GM12878 (cell line): ENCODE measurements around the gene COMMD1. TPM values are rescaled to one million over a fixed set of nuclear protein-coding genes. Genes with fewer than 3 reads are reported as not detected.

Source experiments
- ATAC-seq: fragments of 200-7000 bp; cut with Tn5 transposase; 3 replicates; pipeline ENCODE4 v1.9.1; 2020; ENCODE audit warnings: mild to moderate bottlenecking, moderate library complexity
- BruUV-seq: library from RNA; stranded (reverse); fragments of 400-500 nt; replicated peaks from 2 replicates; lab custom pipeline; 2021; lab: Mats Ljungman, UMichigan
- CTCF ChIA-PET: fragments of 300-600 bp; sonication (Branson Sonifier 250); formaldehyde crosslinking; extraction: SDS; loops from one replicate; lab custom pipeline; 2021; ENCODE audit warnings: inconsistent platforms; lab: Yijun Ruan, JAX
- POLR2A ChIA-PET: fragments of 350-600 bp; formaldehyde crosslinking; extraction: SDS; loops from one replicate; lab custom pipeline; 2021; ENCODE audit warnings: inconsistent platforms; lab: Charles Lee
- RAD21 ChIA-PET: fragments of 300-600 bp; sonication (Branson Sonifier 250); formaldehyde crosslinking; loops from one replicate; lab custom pipeline; 2023; ENCODE audit warnings: antibody characterized with exemption; ENCODE audit not compliant: unreplicated experiment; lab: Charles Lee
- SMC1A ChIA-PET: fragments of 300-600 bp; sonication (Branson Sonifier 250); formaldehyde crosslinking; loops from one replicate; lab custom pipeline; 2023; ENCODE audit not compliant: unreplicated experiment, uncharacterized antibody; lab: Charles Lee
- DNase-seq: peaks from one replicate; pipeline ENCODE4 v3.0.0-alpha.2; 2011; ENCODE audit warnings: low read depth, low spot score
- FAIRE-seq: peaks from 3 replicates; lab custom pipeline; 2011; peaks lifted over from hg19 to GRCh38; lab: Jason Lieb, UNC
- H2AFZ ChIP-seq: 2 replicates; pipeline ENCODE4 v1.6.0; 2011; ENCODE audit warnings: low read depth, low read length, control low read depth; ENCODE audit not compliant: control insufficient read depth
- H3K27ac ChIP-seq: 2 replicates; pipeline ENCODE4 v1.5.1; 2011; ENCODE audit warnings: control low read depth; ENCODE audit not compliant: control insufficient read depth, insufficient read depth
- H3K27me3 ChIP-seq, 2 experiments: replicated peaks in 1 of 2; 2 replicates each; pipeline versions ENCODE4 v1.6.0 to v1.6.1; 2011; ENCODE audit warnings: low read length in 1 of 2; ENCODE audit not compliant: control insufficient read depth in 2 of 2, insufficient read depth in 2 of 2
- H3K36me3 ChIP-seq, 2 experiments: 2 replicates each; pipeline ENCODE4 v1.5.1; 2011; ENCODE audit warnings: low read length in 1 of 2; ENCODE audit not compliant: control insufficient read depth in 2 of 2, insufficient read depth in 2 of 2
- H3K4me1 ChIP-seq: 2 replicates; pipeline ENCODE4 v1.6.1; 2011; ENCODE audit warnings: mild to moderate bottlenecking, low read length, moderate library complexity, mixed read lengths; ENCODE audit not compliant: control insufficient read depth, insufficient read depth
- H3K4me2 ChIP-seq: 2 replicates; pipeline ENCODE4 v1.6.0; 2011; ENCODE audit warnings: control low read depth; ENCODE audit not compliant: control insufficient read depth, insufficient read depth
- H3K4me3 ChIP-seq: fragments of 200-600 bp; sonication (generic); 2 replicates; pipeline ENCODE4 v1.5.1; 2016
- H3K79me2 ChIP-seq: 2 replicates; pipeline ENCODE4 v1.6.0; 2011; ENCODE audit warnings: low read length; ENCODE audit not compliant: control insufficient read depth, insufficient read depth
- H3K9ac ChIP-seq: 2 replicates; pipeline ENCODE4 v1.8.0; 2011; ENCODE audit warnings: low read length, control low read depth, mixed read lengths; ENCODE audit not compliant: control insufficient read depth, insufficient read depth
- H3K9me3 ChIP-seq: replicated peaks from 3 replicates; pipeline ENCODE4 v1.5.1; 2011; ENCODE audit warnings: mild to moderate bottlenecking, low read length; ENCODE audit not compliant: control insufficient read depth, insufficient read depth
- H4K20me1 ChIP-seq: 2 replicates; pipeline ENCODE4 v1.6.0; 2011; ENCODE audit not compliant: control insufficient read depth, insufficient read depth
- BCLAF1 ChIP-seq: fragments of 450-650 bp; IDR thresholded peaks from 2 replicates; pipeline ENCODE4 v1.6.1; 2017; ENCODE audit warnings: antibody characterized with exemption, mild to moderate bottlenecking, moderate library complexity
- CBFB ChIP-seq: IDR thresholded peaks from 2 replicates; pipeline ENCODE4 v1.6.1; 2016; ENCODE audit warnings: antibody characterized with exemption, low read depth
- EGR1 ChIP-seq, 2 experiments: IDR thresholded peaks; 1 replicate in 1 of 2; 2 replicates in 1 of 2; pipeline ENCODE4 v1.6.1; 2011 to 2012; ENCODE audit warnings: low read depth in 2 of 2, low read length in 2 of 2, borderline replicate concordance in 1 of 2, mild to moderate bottlenecking in 1 of 2, moderate library complexity in 1 of 2
- NFIC ChIP-seq: IDR thresholded peaks from 2 replicates; pipeline ENCODE4 v1.6.1; 2012; ENCODE audit warnings: low read depth, mild to moderate bottlenecking, inconsistent platforms, low read length, moderate library complexity
- NFYA ChIP-seq: IDR thresholded peaks from 2 replicates; pipeline ENCODE4 v1.6.1; 2011; ENCODE audit warnings: low read depth, mild to moderate bottlenecking, low read length, improper control_type of control experiment, borderline replicate concordance
- POLR2AphosphoS2 ChIP-seq: IDR thresholded peaks from 2 replicates; pipeline ENCODE4 v1.6.1; 2011; ENCODE audit warnings: low read depth, mild to moderate bottlenecking, low read length, improper control_type of control experiment, moderate library complexity
- POLR2AphosphoS5 ChIP-seq: IDR thresholded peaks from 2 replicates; pipeline ENCODE4 v1.6.1; 2011; ENCODE audit warnings: mild to moderate bottlenecking, low read length, inconsistent platforms
- RAD21 ChIP-seq: IDR thresholded peaks from 2 replicates; pipeline ENCODE4 v1.6.1; 2011; ENCODE audit warnings: mild to moderate bottlenecking, low read depth, low read length, moderate library complexity; ENCODE audit not compliant: insufficient read depth
- SREBF2 ChIP-seq: IDR thresholded peaks from 2 replicates; pipeline ENCODE4 v1.6.1; 2012; ENCODE audit warnings: mild to moderate bottlenecking, low read length
- TAF1 ChIP-seq: IDR thresholded peaks from 2 replicates; pipeline ENCODE4 v1.6.1; 2011; ENCODE audit warnings: mild to moderate bottlenecking, low read depth, low read length, borderline replicate concordance
- TARDBP ChIP-seq: IDR thresholded peaks from 2 replicates; pipeline ENCODE4 v1.6.1; 2016; ENCODE audit warnings: borderline replicate concordance
- TBL1XR1 ChIP-seq: IDR thresholded peaks from 2 replicates; pipeline ENCODE4 v1.6.1; 2012; ENCODE audit warnings: low read depth, low read length, improper control_type of control experiment
- ZBTB4 ChIP-seq: fragments of 450-650 bp; formaldehyde crosslinking; IDR thresholded peaks from 2 replicates; pipeline ENCODE4 v1.4.0; 2022; ENCODE audit warnings: mild to moderate bottlenecking, moderate library complexity
- ZNF274 ChIP-seq: IDR thresholded peaks from one replicate; pipeline ENCODE4 v1.8.0; 2011; ENCODE audit not compliant: insufficient read length, insufficient read depth
- ZNF592 ChIP-seq: fragments of 450-650 bp; IDR thresholded peaks from 2 replicates; pipeline ENCODE4 v1.6.1; 2017; ENCODE audit warnings: mild to moderate bottlenecking, moderate library complexity
- WGBS: methylation state at CpG from one replicate; pipeline ENCODE4 v1.1.6; 2016; ENCODE audit warnings: low lambda C conversion rate; ENCODE audit not compliant: insufficient replicate concordance, insufficient coverage; ENCODE audit errors: missing lambda C conversion rate; 5-methylcytosine and 5-hydroxymethylcytosine counted together
- in situ Hi-C: fragments of 300-500 bp; cut with MboI; formaldehyde crosslinking; loops from 9 replicates; pipeline ENCODE4 v1.14.3; 2018; ENCODE audit warnings: mixed read lengths
- intact Hi-C: fragments of 100-400 bp; cut with micrococcal nuclease; formaldehyde crosslinking; loops from one replicate; pipeline ENCODE4 v1.14.2; 2022; ENCODE audit not compliant: unreplicated experiment
- polyA plus RNA-seq, 11 experiments: library from polyadenylated mRNA; depleted of rRNA in 4 of 11; unstranded in 6 of 11; stranded (reverse) in 5 of 11; fragments of >200 nt; fragmentation: Nextera tagmentation in 4 of 11; fragmentation: Illumina TruSeq in 1 of 11; extraction: Ambion mirVana in 4 of 11; extraction: Trizol in 1 of 11; gene quantifications; 1 replicate in 1 of 11; 2 replicates in 10 of 11; pipeline versions ENCODE4 v1.2.1 to v1.2.3, GENCODE V29; 2011 to 2016; ENCODE audit warnings: inconsistent platforms in 2 of 11, missing spikeins in 2 of 11, low read depth in 1 of 11
- total RNA-seq, 4 experiments: library from RNA; depleted of rRNA in 3 of 4; stranded (reverse); fragments of >200 nt in 3 of 4; fragmentation: Illumina TruSeq in 1 of 4; extraction: Trizol in 1 of 4; gene quantifications; 2 replicates each; pipeline versions ENCODE4 v1.2.1 to v1.2.3, GENCODE V29; 2013 to 2021

The COMMD1 gene
- total and polyA plus RNA-seq, 10 of the 15 experiments (the other 5 are each of a cell fraction or from before 2014, with no cell fraction given): 39.7 to 210 (median 53.7) TPM

GRCh38 chr2:61862085-61862484, 43.4 kb upstream of the COMMD1 start:
- no peaks in the 10 kb centered on the region; the same call in 2 of the 3 replicates for H3K9me3 ChIP-seq
- in situ Hi-C loops (no loop called here), intact Hi-C loops (no loop called here)
- H3K9ac ChIP-seq: no peak overlapping the region
- H3K4me3 ChIP-seq: no peak overlapping the region
- ATAC-seq (no peak), FAIRE-seq (no peak), DNase-seq (no peak)
- SMC1A ChIA-PET: interaction anchor here (1.0 kb wide), 1 partner anchor 8 kb away, joined by 4 read pairs; the partner anchor contains the start of gene FAM161A
- no peak overlapping the region for H3K4me2 ChIP-seq
- POLR2A ChIA-PET: no interaction called here
- H3K79me2 ChIP-seq: no peaks in the 10 kb centered on the region
- H3K4me1 ChIP-seq: no peaks in the 10 kb centered on the region
- H3K27ac ChIP-seq: no peak overlapping the region
- 70% methylated on average over 5 of the region's 5 CpGs for WGBS
- no peaks in the 10 kb centered on the region for H4K20me1 ChIP-seq
- RAD21 ChIA-PET: no interaction called here
- BruUV-seq: no TSS peak
- TF ChIP-seq POLR2AphosphoS2 (no peak), TAF1 (no peak), RAD21 (no peak), TARDBP (no peak), ZNF592 (no peak), TBL1XR1 (no peak), BCLAF1 (no peak), POLR2AphosphoS5 (no peak), NFYA (no peak), SREBF2 (no peak), CBFB (no peak), NFIC (no peak), ZBTB4 (CRISPR knock-in tag) (no peak), EGR1 (IDR thresholded peaks at IDR 0.05; ENCODE audit: borderline replicate concordance in 1 of 2, low read depth in 2 of 2, low read length in 2 of 2) (no peak), ZNF274 (no peak)
- CTCF ChIA-PET: interaction anchor here (1.5 kb wide), 1 partner anchor 10 kb away, joined by 4 read pairs; no protein-coding TSS in a partner anchor
- H3K27me3 ChIP-seq: no peaks in the 10 kb centered on the region
- no peak overlapping the region for H2AFZ ChIP-seq
- peaks cover 4 to 5% of the 10 kb centered on the region in 2 experiments for H3K36me3 ChIP-seq
